ELF-1 (cell line): ENCODE measurements around the gene TAS2R40.
A peak's percentile ranks its signal among the peaks of the same experiment; 100 is the strongest.

Source experiments
- DNase-seq: peaks from one replicate; pipeline ENCODE4 v3.0.0-alpha.2; 2016; ENCODE audit warnings: low read depth, low spot score

The TAS2R40 gene

GRCh38 chr7:143223784-143224183, 1.9 kb downstream of the TAS2R40 start:
- peak; percentile 24 for DNase-seq

DNA sequence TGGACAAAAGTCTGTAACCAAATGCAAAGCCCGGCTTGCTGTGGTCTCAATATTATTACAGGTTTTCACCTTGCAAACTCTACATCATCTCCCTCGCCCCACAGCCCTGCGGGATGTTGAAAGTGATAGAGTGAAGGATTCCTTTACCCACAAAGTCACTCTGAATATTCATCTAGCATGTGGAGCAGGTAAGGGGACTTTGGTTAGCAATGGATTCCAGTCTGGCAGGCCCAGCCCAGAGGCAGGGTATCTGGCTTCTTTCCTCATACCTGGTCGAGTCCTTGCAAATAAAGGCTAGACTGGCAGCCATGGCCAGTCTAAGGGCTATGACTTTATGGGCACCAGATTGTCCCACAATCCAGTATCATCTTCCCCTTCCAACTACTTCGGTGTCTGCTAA, 3.2 kb downstream of the TAS2R40 start:
- DNase-seq, result peak; percentile 17

GRCh38 chr7:143227806-143228205, 6.0 kb downstream of the TAS2R40 start:
- peak; percentile 58 for DNase-seq

- DNase-seq, result peak; percentile 48
These were observed 7.4 kb downstream of the TAS2R40 start for GRCh38 chr7:143229054-143229790.

- DNase-seq, result no peak
These were observed 9.0 kb downstream of the TAS2R40 start for GRCh38 chr7:143230602-143231457.

GRCh38 chr7:143233816-143234532, 12.1 kb downstream of the TAS2R40 start:
- DNase-seq, result no peak

GRCh38 chr7:143234533-143234875, 12.7 kb downstream of the TAS2R40 start:
- no peak for DNase-seq

GRCh38 chr7:143235561-143235960, 13.7 kb downstream of the TAS2R40 start:
- DNase-seq, result no peak

- no peak for DNase-seq
These were observed 14.7 kb downstream of the TAS2R40 start for GRCh38 chr7:143236408-143236990.

DNA sequence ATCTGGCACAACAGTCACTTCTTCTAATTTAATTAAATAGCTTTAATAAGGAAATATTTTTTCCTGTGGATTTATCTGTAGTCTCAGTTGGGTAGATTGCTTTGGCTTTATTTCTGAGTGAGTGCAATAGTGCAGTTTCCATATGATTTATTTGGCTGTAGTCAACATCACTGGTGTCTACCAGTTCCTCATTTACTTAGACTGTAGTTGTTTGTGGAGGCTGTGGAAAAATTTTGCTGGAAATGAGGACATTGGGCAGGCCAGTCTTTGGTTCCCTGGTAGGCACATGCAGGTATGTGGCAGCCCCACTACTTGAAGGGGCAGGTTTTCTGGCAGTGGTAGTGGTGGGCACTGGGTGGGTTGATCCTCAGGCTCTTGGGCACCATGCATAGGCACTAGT, 15.5 kb downstream of the TAS2R40 start:
- no peak for DNase-seq

GRCh38 chr7:143238289-143238980, 16.6 kb downstream of the TAS2R40 start:
- DNase-seq, result no peak

DNA sequence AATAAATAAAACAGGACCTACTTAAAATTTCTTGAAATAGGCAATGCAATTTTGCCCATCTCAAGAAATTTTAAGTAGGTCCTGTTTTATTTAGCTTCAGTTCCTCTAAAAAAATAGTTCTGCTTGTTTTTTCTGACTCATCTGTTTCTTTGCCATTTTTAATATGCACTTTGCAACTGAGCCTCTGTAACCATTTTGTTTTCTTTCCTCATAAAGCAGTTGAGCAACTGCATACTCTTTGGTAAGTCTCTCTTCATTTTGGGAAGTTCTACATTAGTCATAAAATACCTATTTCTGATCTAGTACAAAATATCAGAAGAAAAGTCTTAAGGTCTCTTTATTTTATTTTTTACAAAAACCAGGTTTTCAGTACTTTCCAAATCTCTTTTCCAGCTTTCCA, 18.0 kb downstream of the TAS2R40 start:
- DNase-seq, result no peak

GRCh38 chr7:143240291-143241168, 18.7 kb downstream of the TAS2R40 start:
- DNase-seq, result peak; percentile 60

DNA sequence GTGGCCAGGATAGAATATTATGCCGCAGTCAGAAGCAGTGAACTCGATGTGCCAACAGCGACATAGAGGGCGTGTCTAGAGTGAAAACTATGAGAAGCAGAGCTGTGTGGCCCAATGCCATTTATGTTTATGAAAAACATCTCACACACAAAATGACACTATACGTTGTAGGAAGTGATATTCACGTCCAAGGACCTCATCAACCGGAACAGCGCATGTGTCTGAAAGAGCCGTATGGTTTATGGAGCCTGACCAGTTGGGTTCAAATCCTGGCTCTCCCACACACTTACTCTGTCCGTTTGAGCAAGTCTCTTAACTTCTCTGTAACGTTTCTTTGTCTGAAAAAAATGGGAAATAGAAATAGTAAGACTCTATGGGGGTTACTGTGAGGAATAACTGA, 20.5 kb downstream of the TAS2R40 start:
- no peak for DNase-seq

DNA sequence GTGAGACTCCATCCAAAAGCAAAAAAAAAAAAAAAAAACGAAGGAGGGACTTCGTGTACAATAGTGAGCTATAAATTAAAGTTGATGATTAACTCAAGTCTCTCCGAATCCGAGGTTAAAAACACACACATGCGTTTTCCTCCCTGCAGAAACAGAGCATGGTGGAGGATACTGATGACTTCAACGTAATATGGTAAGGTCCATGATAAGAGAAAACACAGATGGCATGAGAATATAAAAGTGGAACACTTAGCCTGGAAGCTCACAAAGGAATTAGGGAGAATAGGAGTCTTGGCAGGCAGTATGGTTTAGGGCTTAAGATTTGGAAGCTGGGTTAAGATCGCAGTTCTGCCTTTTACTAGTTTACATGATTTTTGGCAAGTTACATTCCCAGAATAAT, 21.3 kb downstream of the TAS2R40 start:
- no peak for DNase-seq

DNA sequence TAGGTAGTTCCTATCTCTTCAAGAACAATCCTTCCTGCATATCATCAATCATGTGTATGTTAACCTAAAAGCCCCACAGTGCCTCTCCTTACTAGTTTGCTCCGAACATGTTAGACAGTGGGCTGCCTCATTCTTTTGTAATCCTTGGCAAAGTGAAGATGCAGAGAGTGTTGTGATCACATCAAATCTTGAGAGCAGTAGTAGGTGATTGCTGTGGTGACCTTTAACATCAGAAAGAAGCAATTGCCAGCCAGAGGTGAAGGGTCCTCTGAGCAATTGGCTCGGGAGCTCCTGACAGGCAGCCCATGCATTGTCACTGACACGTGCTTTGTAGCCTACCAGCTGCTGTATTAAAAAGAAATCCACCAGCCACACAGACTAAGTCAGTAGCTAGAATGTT, 21.8 kb downstream of the TAS2R40 start:
- DNase-seq, result no peak

- no peak for DNase-seq
These were observed 22.5 kb downstream of the TAS2R40 start for GRCh38 chr7:143244321-143244720.

GRCh38 chr7:143245123-143245522, 23.3 kb downstream of the TAS2R40 start:
- no peak for DNase-seq

- DNase-seq, result no peak
These were observed 25.5 kb downstream of the TAS2R40 start for GRCh38 chr7:143247372-143247771.

DNA sequence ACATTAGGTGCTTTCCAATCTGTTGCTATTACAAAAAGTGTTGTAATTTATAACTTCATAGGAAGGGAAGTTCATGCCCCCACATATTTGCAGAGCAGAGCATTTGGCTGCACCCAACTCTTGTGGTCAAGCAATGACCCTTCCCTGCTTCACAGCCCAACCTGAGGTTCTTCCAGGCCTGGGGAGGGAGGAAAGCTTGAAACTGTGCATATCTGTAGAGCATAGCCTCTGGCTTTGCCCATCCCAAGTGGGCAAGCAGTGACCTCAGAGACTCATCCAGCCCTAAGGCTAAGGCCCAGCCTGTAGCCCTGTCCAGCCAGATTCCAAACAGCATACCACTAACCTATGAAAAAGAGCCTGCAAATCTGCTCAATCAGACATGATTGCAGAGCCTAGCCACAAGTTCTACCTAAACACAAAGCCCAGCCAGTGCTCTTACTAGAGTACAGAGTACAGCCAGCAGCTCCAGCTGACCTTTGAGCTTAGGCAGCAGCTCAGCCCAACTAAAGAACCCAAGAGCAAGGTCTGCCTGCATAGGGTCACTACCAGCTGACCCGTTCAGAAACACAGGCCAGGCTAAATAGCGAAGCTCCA, 27.0 kb downstream of the TAS2R40 start:
- DNase-seq, result peak; percentile 96
